ENCODE measurements around the gene PTPRK. TPM values are rescaled to one million over a fixed set of nuclear protein-coding genes. Genes with fewer than 3 reads are reported as not detected.

The PTPRK gene
- total RNA-seq, 1 experiment from 2014 or later = 53.8 TPM

DNA sequence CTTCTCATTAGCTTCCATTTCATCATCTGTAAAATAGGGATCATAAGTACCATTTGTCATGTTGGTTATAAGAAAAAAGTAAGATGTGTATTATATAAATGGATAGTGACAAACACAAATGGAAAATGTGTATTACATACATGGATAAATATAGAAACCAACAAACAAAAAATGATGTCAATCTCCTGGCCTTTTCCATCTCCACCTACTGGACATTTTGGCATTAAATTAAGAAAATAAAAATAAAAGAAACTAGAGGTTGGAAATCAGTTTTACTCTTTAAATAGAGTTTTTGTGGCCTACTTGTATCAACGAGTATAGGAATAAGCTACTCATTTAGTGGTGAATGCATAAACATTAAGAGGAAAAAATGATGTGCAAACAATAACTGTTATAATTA, 552.0 kb downstream of the PTPRK start:
- POLR2A ChIA-PET (ENCODE audit: unreplicated experiment) = no interaction called here
- no peaks in the 10 kb centered on the region for H3K9me3 ChIP-seq (ENCODE audit: low read length)
- no peak for TF ChIP-seq EZH2phosphoT487 (IDR thresholded peaks at IDR 0.05; ENCODE audit: borderline replicate concordance, low read length)
- TF ChIP-seq, protein P1, sequence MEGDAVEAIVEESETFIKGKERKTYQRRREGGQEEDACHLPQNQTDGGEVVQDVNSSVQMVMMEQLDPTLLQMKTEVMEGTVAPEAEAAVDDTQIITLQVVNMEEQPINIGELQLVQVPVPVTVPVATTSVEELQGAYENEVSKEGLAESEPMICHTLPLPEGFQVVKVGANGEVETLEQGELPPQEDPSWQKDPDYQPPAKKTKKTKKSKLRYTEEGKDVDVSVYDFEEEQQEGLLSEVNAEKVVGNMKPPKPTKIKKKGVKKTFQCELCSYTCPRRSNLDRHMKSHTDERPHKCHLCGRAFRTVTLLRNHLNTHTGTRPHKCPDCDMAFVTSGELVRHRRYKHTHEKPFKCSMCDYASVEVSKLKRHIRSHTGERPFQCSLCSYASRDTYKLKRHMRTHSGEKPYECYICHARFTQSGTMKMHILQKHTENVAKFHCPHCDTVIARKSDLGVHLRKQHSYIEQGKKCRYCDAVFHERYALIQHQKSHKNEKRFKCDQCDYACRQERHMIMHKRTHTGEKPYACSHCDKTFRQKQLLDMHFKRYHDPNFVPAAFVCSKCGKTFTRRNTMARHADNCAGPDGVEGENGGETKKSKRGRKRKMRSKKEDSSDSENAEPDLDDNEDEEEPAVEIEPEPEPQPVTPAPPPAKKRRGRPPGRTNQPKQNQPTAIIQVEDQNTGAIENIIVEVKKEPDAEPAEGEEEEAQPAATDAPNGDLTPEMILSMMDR (conservative IDR thresholded peaks at IDR 0.05; ENCODE audit: low read depth, low read length) = peak; percentile 27; the same call in 1 of the 2 replicates
- no peak for TF ChIP-seq EZH2 (IDR thresholded peaks at IDR 0.05; ENCODE audit: low read length, unreplicated experiment)
- no peaks in the 10 kb centered on the region for H3K27me3 ChIP-seq (ENCODE audit: low read length)
- H3K4me1 ChIP-seq (ENCODE audit: insufficient read depth, low read length) = peaks cover 18% of the 10 kb centered on the region
- no peaks in the 10 kb centered on the region for H3F3A ChIP-seq (ENCODE audit: low read length, unreplicated experiment)
- H3K79me2 ChIP-seq (ENCODE audit: low read length) = no peaks in the 10 kb centered on the region
- no peaks in the 10 kb centered on the region for H3K9me2 ChIP-seq (replicated peaks; ENCODE audit: low read length)
- H3K36me3 ChIP-seq (ENCODE audit: low read depth, low read length) = no peaks in the 10 kb centered on the region; the same call in none of the 2 replicates
- H3K4me3 ChIP-seq (ENCODE audit: low read length) = no peak overlapping the region
- no peak overlapping the region for H2AFZ ChIP-seq (ENCODE audit: low read length)
- DNase-seq = no peak
- BruUV-seq (replicated peaks) = no TSS peak
- no peak overlapping the region for H3K27ac ChIP-seq (ENCODE audit: low read length)
- no peak overlapping the region for H3K4me2 ChIP-seq (ENCODE audit: low read length)
- H4K20me1 ChIP-seq (ENCODE audit: low read length) = no peaks in the 10 kb centered on the region
- intact Hi-C loops (cut with micrococcal nuclease) = loop anchor here (1.0 kb wide), 1 partner anchor 112 kb away; no protein-coding TSS in a partner anchor
- ATAC-seq = no peak
- CTCF ChIA-PET = no interaction called here
- H3K9ac ChIP-seq (ENCODE audit: low read length) = no peak overlapping the region

DNA sequence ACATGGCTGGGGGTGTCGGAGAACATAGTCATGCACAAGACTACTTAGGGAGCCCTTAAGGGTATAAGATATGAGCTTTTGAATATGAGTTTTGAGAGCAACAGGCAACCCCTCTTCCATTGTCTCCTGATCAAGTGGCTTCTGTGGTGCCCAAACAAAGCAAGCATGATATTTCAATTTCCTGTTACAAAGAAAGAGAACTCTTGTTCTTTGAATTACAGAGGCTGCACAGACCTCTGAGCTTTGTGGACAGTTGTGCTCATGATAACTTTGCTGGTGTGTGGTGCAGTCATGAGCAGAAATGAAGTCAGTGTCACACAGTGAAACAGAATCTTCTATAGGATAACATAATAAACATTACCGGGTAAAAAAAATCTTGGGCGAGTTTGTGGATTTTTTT, 552.7 kb downstream of the PTPRK start:
- DNase-seq = no peak
- intact Hi-C loops (cut with micrococcal nuclease) = loop anchor here (1.0 kb wide), 1 partner anchor 111 kb away; no protein-coding TSS in a partner anchor
- BruUV-seq (replicated peaks) = no TSS peak
- Histone ChIP-seq H2AFZ (ENCODE audit: low read length) (no peak overlapping the region), H3K9ac (ENCODE audit: low read length) (no peak overlapping the region), H3K4me1 (ENCODE audit: insufficient read depth, low read length) (peaks cover 14% of the 10 kb centered on the region), H3K4me2 (ENCODE audit: low read length) (no peak overlapping the region), H3K9me2 (replicated peaks; ENCODE audit: low read length) (no peaks in the 10 kb centered on the region), H3K9me3 (ENCODE audit: low read length) (no peaks in the 10 kb centered on the region), H3K79me2 (ENCODE audit: low read length) (no peaks in the 10 kb centered on the region), H3F3A (ENCODE audit: low read length, unreplicated experiment) (no peaks in the 10 kb centered on the region), H3K27me3 (ENCODE audit: low read length) (no peaks in the 10 kb centered on the region), H3K36me3 (ENCODE audit: low read depth, low read length) (no peaks in the 10 kb centered on the region; the same call in none of the 2 replicates), H4K20me1 (ENCODE audit: low read length) (no peaks in the 10 kb centered on the region), H3K27ac (ENCODE audit: low read length) (no peak overlapping the region), H3K4me3 (ENCODE audit: low read length) (no peak overlapping the region)
- ATAC-seq = no peak
- TF ChIP-seq, protein P1 (conservative IDR thresholded peaks at IDR 0.05; ENCODE audit: low read depth, low read length) = no peak
- TF ChIP-seq EZH2 (IDR thresholded peaks at IDR 0.05; ENCODE audit: low read length, unreplicated experiment) (no peak), EZH2phosphoT487 (IDR thresholded peaks at IDR 0.05; ENCODE audit: borderline replicate concordance, low read length) (no peak)
- ChIA-PET POLR2A (ENCODE audit: unreplicated experiment) (no interaction called here), CTCF (no interaction called here)

DNA sequence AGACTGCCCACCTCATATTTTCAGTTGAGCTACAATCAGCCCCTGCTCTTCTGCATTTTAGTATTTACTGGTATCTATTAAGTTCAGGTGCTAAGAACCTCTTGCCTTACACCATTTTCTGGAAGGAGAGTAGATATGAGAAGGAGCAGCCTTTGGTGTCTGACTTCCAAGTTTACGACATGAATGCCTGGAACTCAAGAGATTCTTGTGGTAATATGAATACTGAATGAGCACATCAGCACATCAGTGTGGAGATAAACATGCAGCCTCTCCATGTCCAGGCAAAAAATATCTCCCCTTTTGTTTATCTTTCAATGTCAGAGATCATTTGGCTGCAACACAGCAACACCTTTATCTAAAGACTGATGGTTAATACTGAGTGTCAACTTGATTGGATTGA, 553.8 kb downstream of the PTPRK start:
- H3K4me3 ChIP-seq (ENCODE audit: low read length) = no peak overlapping the region
- no peak overlapping the region for H3K27ac ChIP-seq (ENCODE audit: low read length)
- H3K79me2 ChIP-seq (ENCODE audit: low read length) = no peaks in the 10 kb centered on the region
- ATAC-seq = no peak
- no peaks in the 10 kb centered on the region for H3K27me3 ChIP-seq (ENCODE audit: low read length)
- CTCF ChIA-PET = no interaction called here
- H3K9me2 ChIP-seq (replicated peaks; ENCODE audit: low read length) = no peaks in the 10 kb centered on the region
- no peak overlapping the region for H3K4me2 ChIP-seq (ENCODE audit: low read length)
- no peaks in the 10 kb centered on the region; the same call in none of the 2 replicates for H3K36me3 ChIP-seq (ENCODE audit: low read depth, low read length)
- no peak overlapping the region for H3K9ac ChIP-seq (ENCODE audit: low read length)
- no peak overlapping the region for H2AFZ ChIP-seq (ENCODE audit: low read length)
- TF ChIP-seq EZH2phosphoT487 (IDR thresholded peaks at IDR 0.05; ENCODE audit: borderline replicate concordance, low read length) (no peak), EZH2 (IDR thresholded peaks at IDR 0.05; ENCODE audit: low read length, unreplicated experiment) (no peak)
- TF ChIP-seq, protein P1 (conservative IDR thresholded peaks at IDR 0.05; ENCODE audit: low read depth, low read length) = no peak
- intact Hi-C loops (cut with micrococcal nuclease) = no loop called here
- DNase-seq = no peak
- no TSS peak for BruUV-seq (replicated peaks)
- no peaks in the 10 kb centered on the region for H3K9me3 ChIP-seq (ENCODE audit: low read length)
- no peaks in the 10 kb centered on the region for H4K20me1 ChIP-seq (ENCODE audit: low read length)
- POLR2A ChIA-PET (ENCODE audit: unreplicated experiment) = no interaction called here
- peaks cover 5% of the 10 kb centered on the region for H3K4me1 ChIP-seq (ENCODE audit: insufficient read depth, low read length)
- no peaks in the 10 kb centered on the region for H3F3A ChIP-seq (ENCODE audit: low read length, unreplicated experiment)

Data from PC-3 (cell line).